Tibial artery (tissue), 4 donors: ENCODE measurements around the gene PIGN.

Experiments used
- DNase-seq, 2 donors: peaks; one replicate each; pipeline ENCODE4 v3.0.0-alpha.2; 2019
- H3K27ac ChIP-seq, 2 donors: fragments of 200-600 bp; sonication (generic) in 1 of 2; 1 replicate in 1 of 2; 2 replicates in 1 of 2; pipeline ENCODE4 v1.5.1; 2018 to 2019; ENCODE audit warnings: mild to moderate bottlenecking in 1 of 2
- H3K27me3 ChIP-seq, 2 donors: fragments of 200-600 bp; sonication (generic) in 1 of 2; one replicate each; pipeline versions ENCODE4 v1.5.1 to v1.6.0; 2016 to 2019
- H3K36me3 ChIP-seq, 3 donors: fragments of 200-600 bp; sonication (generic) in 2 of 3; one replicate each; pipeline ENCODE4 v1.5.1; 2016 to 2019; ENCODE audit warnings: mild to moderate bottlenecking in 2 of 3
- H3K4me1 ChIP-seq, 4 donors: fragments of 200-600 bp; sonication (generic) in 2 of 4; 1 replicate in 3 of 4; 2 replicates in 1 of 4; pipeline ENCODE4 v1.5.1; 2016 to 2019
- H3K4me3 ChIP-seq, 2 donors: fragments of 200-600 bp; sonication (generic) in 1 of 2; 1 replicate in 1 of 2; 2 replicates in 1 of 2; pipeline ENCODE4 v1.5.1; 2018 to 2019; ENCODE audit warnings: mild to moderate bottlenecking in 2 of 2
- H3K9me3 ChIP-seq, 3 donors: fragments of 200-600 bp; sonication (generic) in 1 of 3; one replicate each; pipeline ENCODE4 v1.5.1; 2016 to 2019
- intact Hi-C: fragments of 100-400 bp; cut with DNase I; formaldehyde crosslinking; loops from one replicate; pipeline ENCODE4 v1.15.0; 2023; ENCODE audit warnings: low total_unique reads
- TF ChIP-seq, protein P1 (sequence below), 2 experiments: fragments of 200-600 bp in 1 of 2; fragments of 450-650 bp in 1 of 2; IDR thresholded peaks; one replicate each; pipeline ENCODE4 v1.5.1; 2017 to 2019; ENCODE audit warnings: antibody characterized with exemption in 2 of 2, mild to moderate bottlenecking in 1 of 2, moderate library complexity in 1 of 2

The PIGN gene

DNA sequence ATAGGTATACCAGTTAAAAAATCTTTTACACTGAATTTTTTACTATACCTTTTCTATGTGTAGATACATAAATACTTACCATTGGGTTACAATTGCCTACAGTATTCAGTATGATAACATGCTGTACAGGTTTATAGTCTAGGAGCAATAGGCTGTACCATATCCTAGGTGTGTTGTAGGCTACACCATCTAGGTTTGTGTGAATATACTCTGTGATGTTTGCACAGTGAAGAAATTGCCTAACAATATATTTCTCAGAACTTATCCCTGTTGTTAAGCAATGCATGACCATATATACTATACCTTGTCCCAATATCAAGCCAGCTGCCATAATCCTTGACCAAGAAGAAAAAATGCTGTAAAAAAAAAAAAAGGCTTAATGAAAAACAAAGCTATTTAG lies 114.5 kb downstream of the PIGN start:
- intact Hi-C loops: no loop called here
- TF ChIP-seq, protein P1, sequence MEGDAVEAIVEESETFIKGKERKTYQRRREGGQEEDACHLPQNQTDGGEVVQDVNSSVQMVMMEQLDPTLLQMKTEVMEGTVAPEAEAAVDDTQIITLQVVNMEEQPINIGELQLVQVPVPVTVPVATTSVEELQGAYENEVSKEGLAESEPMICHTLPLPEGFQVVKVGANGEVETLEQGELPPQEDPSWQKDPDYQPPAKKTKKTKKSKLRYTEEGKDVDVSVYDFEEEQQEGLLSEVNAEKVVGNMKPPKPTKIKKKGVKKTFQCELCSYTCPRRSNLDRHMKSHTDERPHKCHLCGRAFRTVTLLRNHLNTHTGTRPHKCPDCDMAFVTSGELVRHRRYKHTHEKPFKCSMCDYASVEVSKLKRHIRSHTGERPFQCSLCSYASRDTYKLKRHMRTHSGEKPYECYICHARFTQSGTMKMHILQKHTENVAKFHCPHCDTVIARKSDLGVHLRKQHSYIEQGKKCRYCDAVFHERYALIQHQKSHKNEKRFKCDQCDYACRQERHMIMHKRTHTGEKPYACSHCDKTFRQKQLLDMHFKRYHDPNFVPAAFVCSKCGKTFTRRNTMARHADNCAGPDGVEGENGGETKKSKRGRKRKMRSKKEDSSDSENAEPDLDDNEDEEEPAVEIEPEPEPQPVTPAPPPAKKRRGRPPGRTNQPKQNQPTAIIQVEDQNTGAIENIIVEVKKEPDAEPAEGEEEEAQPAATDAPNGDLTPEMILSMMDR (IDR thresholded peaks at IDR 0.05): no peak
- Histone ChIP-seq H3K27ac (no peak overlapping the region), H3K9me3 (no peaks in the 10 kb centered on the region), H3K4me3 (no peak overlapping the region), H3K36me3 (peaks cover 0 to 25% (median 9%) of the 10 kb centered on the region in 3 donors), H3K4me1 (no peaks in the 10 kb centered on the region), H3K27me3 (no peaks in the 10 kb centered on the region)
- no peak for DNase-seq

DNA sequence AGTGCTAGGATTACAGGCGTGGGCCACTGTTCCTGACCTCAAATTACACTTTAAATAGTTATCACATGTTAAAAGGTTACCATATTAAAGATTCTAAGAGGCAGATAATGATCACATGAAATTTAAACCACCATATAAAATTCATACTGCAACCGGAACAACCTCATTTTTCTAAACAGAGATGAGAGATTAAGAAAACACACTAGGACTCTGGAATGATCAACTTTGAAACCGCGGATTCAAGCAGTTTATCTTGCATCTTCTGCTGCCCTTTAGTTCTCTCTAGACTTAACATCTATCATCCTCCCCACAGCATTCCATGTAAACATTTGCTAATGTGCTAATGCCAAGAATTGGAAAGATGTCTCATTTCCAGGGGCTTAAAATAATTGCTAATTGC lies 115.8 kb downstream of the PIGN start:
- intact Hi-C loops: no loop called here
- no peak overlapping the region for H3K4me3 ChIP-seq
- TF ChIP-seq, protein P1 (IDR thresholded peaks at IDR 0.05): no peak

GRCh38 chr18:62070302-62070701 lies 116.6 kb downstream of the PIGN start:
- H3K4me3 ChIP-seq: no peak overlapping the region
- H3K9me3 ChIP-seq: no peaks in the 10 kb centered on the region
- DNase-seq: no peak
- no peak overlapping the region for H3K27ac ChIP-seq
- intact Hi-C loops: no loop called here
- peaks cover 4 to 33% (median 9%) of the 10 kb centered on the region in 3 donors for H3K36me3 ChIP-seq
- no peaks in the 10 kb centered on the region for H3K4me1 ChIP-seq
- no peaks in the 10 kb centered on the region for H3K27me3 ChIP-seq
- TF ChIP-seq, protein P1 (IDR thresholded peaks at IDR 0.05): no peak

More for the DNA sequence above, 115.8 kb downstream of the PIGN start:
- H3K9me3 ChIP-seq: no peaks in the 10 kb centered on the region
- no peaks in the 10 kb centered on the region for H3K4me1 ChIP-seq
- no peak overlapping the region for H3K27ac ChIP-seq
- H3K36me3 ChIP-seq: peaks cover 4 to 31% (median 9%) of the 10 kb centered on the region in 3 donors
- DNase-seq: no peak
- no peaks in the 10 kb centered on the region for H3K27me3 ChIP-seq

DNA sequence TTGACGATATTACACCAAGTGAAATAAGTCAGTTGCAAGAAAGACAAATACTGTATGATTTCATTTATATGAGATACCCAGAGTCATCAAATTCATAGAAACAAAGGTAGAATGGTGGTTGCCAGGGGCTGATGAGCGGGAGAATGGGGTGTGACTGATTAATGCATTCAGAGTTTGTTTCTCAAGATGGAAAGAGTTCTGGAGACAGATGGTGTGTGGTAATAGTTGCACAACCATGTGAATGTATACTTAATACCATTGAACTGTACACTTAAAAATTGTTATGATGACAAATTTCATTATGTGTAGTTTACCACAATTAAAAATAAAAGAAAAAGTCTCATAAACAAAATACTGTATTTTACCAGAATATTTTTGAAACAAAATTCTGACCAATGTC lies 117.3 kb downstream of the PIGN start:
- H3K27me3 ChIP-seq: no peaks in the 10 kb centered on the region
- DNase-seq: no peak
- TF ChIP-seq, protein P1 (IDR thresholded peaks at IDR 0.05): no peak
- no peak overlapping the region for H3K4me3 ChIP-seq
- H3K9me3 ChIP-seq: no peaks in the 10 kb centered on the region
- intact Hi-C loops: no loop called here
- H3K36me3 ChIP-seq: peaks cover 4 to 33% (median 9%) of the 10 kb centered on the region in 3 donors
- no peaks in the 10 kb centered on the region for H3K4me1 ChIP-seq
- no peak overlapping the region for H3K27ac ChIP-seq

- H3K27me3 ChIP-seq: no peaks in the 10 kb centered on the region
- H3K9me3 ChIP-seq: no peaks in the 10 kb centered on the region
- TF ChIP-seq, protein P1 (IDR thresholded peaks at IDR 0.05): no peak
- peaks cover 4 to 21% (median 9%) of the 10 kb centered on the region in 3 donors for H3K36me3 ChIP-seq
- no peaks in the 10 kb centered on the region for H3K4me1 ChIP-seq
- intact Hi-C loops: no loop called here
- H3K4me3 ChIP-seq: no peak overlapping the region
- no peak for DNase-seq
- no peak overlapping the region for H3K27ac ChIP-seq
Observed at GRCh38 chr18:62066102-62066818, 120.6 kb downstream of the PIGN start.
